Effector memory CD4-positive, alpha-beta T cell (primary cell): ENCODE measurements around the gene FAM236A.
"Not testable (repeated sequence)": the region's sequence is repeated elsewhere in the genome, so short reads cannot be mapped to it uniquely, and the experiment has no call there.

ENCODE experiments used
- DNase-seq, 3 donors: peaks; one replicate each; pipeline ENCODE4 v3.0.0-alpha.2; 2020
- H3K27ac ChIP-seq: 2 replicates; pipeline ENCODE4 v1.7.0; 2013; ENCODE audit warnings: mild to moderate bottlenecking, low read length, moderate library complexity; ENCODE audit not compliant: insufficient read depth, poor library complexity, severe bottlenecking
- H3K27me3 ChIP-seq: replicated peaks from 2 replicates; pipeline ENCODE4 v1.7.0; 2013; ENCODE audit warnings: mild to moderate bottlenecking, low read length; ENCODE audit not compliant: insufficient read depth, control insufficient read depth, poor library complexity, severe bottlenecking
- H3K36me3 ChIP-seq: 2 replicates; pipeline ENCODE4 v1.7.0; 2013; ENCODE audit warnings: mild to moderate bottlenecking, low read length, moderate library complexity; ENCODE audit not compliant: control insufficient read depth, insufficient read depth
- H3K4me1 ChIP-seq: 2 replicates; pipeline ENCODE4 v1.7.0; 2013; ENCODE audit warnings: low read length, mild to moderate bottlenecking; ENCODE audit not compliant: control insufficient read depth, insufficient read depth, poor library complexity, severe bottlenecking
- H3K4me3 ChIP-seq: 2 replicates; pipeline ENCODE4 v1.7.0; 2013; ENCODE audit warnings: low read length, low read depth, mild to moderate bottlenecking; ENCODE audit not compliant: insufficient read depth, poor library complexity, severe bottlenecking
- H3K9me3 ChIP-seq: 2 replicates; pipeline ENCODE4 v1.7.0; 2013; ENCODE audit warnings: mild to moderate bottlenecking, low read length, moderate library complexity; ENCODE audit not compliant: control insufficient read depth
- total RNA-seq, 3 donors: gene quantifications; one replicate each; lab custom pipeline; 2026; lab: John Stamatoyannopoulos, UW

The FAM236A gene
- total RNA-seq, result 0 reads per million in 3 donors

GRCh38 chrX:72937906-72938305 lies at the start of gene FAM236A:
Gene FAM236A, plus strand, starts transcription at chrX:72938206. Its CDS starts 57 bp downstream, at chrX:72938263.
- not testable (repeated sequence) for H3K27me3 ChIP-seq, H3K36me3 ChIP-seq, H3K27ac ChIP-seq, H3K4me1 ChIP-seq, DNase-seq, H3K9me3 ChIP-seq, H3K4me3 ChIP-seq

- H3K9me3 ChIP-seq, H3K36me3 ChIP-seq, H3K4me3 ChIP-seq, DNase-seq, H3K4me1 ChIP-seq, H3K27me3 ChIP-seq, H3K27ac ChIP-seq: not testable (repeated sequence)
These were observed 48.3 kb upstream of the FAM236A start for GRCh38 chrX:72889740-72890139.

GRCh38 chrX:72912315-72912714 lies 25.7 kb upstream of the FAM236A start, which contains the start of gene FAM236C:
Gene FAM236C, plus strand, starts transcription at chrX:72912615. Its CDS starts 100 bp downstream, at chrX:72912715.
- not testable (repeated sequence) for H3K27ac ChIP-seq, H3K9me3 ChIP-seq, H3K27me3 ChIP-seq, H3K36me3 ChIP-seq, H3K4me1 ChIP-seq, H3K4me3 ChIP-seq, DNase-seq

GRCh38 chrX:72916096-72916495 lies 21.9 kb upstream of the FAM236A start:
- H3K9me3 ChIP-seq, DNase-seq, H3K27me3 ChIP-seq: not testable (repeated sequence)

GRCh38 chrX:72932283-72932682 lies 5.7 kb upstream of the FAM236A start:
- not testable (repeated sequence) for DNase-seq, H3K4me1 ChIP-seq, H3K27ac ChIP-seq, H3K36me3 ChIP-seq, H3K27me3 ChIP-seq, H3K4me3 ChIP-seq, H3K9me3 ChIP-seq

More at GRCh38 chrX:72916096-72916495, 21.9 kb upstream of the FAM236A start:
- H3K4me3 ChIP-seq, H3K27ac ChIP-seq, H3K36me3 ChIP-seq, H3K4me1 ChIP-seq: not testable (repeated sequence)

GRCh38 chrX:72936455-72936854 lies 1.6 kb upstream of the FAM236A start:
- not testable (repeated sequence) for H3K4me1 ChIP-seq, H3K4me3 ChIP-seq, H3K27me3 ChIP-seq, H3K36me3 ChIP-seq, H3K9me3 ChIP-seq, DNase-seq, H3K27ac ChIP-seq

- H3K36me3 ChIP-seq, H3K27me3 ChIP-seq, DNase-seq, H3K9me3 ChIP-seq, H3K4me3 ChIP-seq, H3K27ac ChIP-seq, H3K4me1 ChIP-seq: not testable (repeated sequence)
These were observed 1.0 kb upstream of the FAM236A start for GRCh38 chrX:72936882-72937455.

GRCh38 chrX:72942272-72942671 lies 4.3 kb downstream of the FAM236A start:
- H3K4me1 ChIP-seq, H3K36me3 ChIP-seq, H3K9me3 ChIP-seq, H3K27me3 ChIP-seq, H3K27ac ChIP-seq, DNase-seq, H3K4me3 ChIP-seq: not testable (repeated sequence)

GRCh38 chrX:72943035-72943818 lies 5.2 kb downstream of the FAM236A start:
- H3K27ac ChIP-seq, H3K4me3 ChIP-seq, DNase-seq, H3K36me3 ChIP-seq, H3K27me3 ChIP-seq, H3K4me1 ChIP-seq, H3K9me3 ChIP-seq: not testable (repeated sequence)

- H3K4me1 ChIP-seq, H3K27me3 ChIP-seq, H3K36me3 ChIP-seq, H3K27ac ChIP-seq, H3K9me3 ChIP-seq, H3K4me3 ChIP-seq, DNase-seq: not testable (repeated sequence)
These were observed 5.8 kb downstream of the FAM236A start, which contains the start of gene DMRTC1 for GRCh38 chrX:72943819-72944169. Gene DMRTC1, minus strand, starts transcription at chrX:72943837. Its CDS starts 68,143 bp downstream, at chrX:72875694.
